Activated T-cell treated with anti-CD3 and anti-CD28 coated beads for 1 hour (primary cell): ENCODE data around the gene SARDH.
"Not testable (repeated sequence)": the region's sequence is repeated elsewhere in the genome, so short reads cannot be mapped to it uniquely, and the experiment has no call there.

Experiments used
- DNase-seq: peaks from one replicate; pipeline ENCODE4 v3.0.0-alpha.2; 2020; ENCODE audit warnings: low read depth

Gene SARDH

GRCh38 chr9:133775951-133776905 lies 38.1 kb upstream of the SARDH start:
- no peak for DNase-seq

- DNase-seq, result no peak
Observed at GRCh38 chr9:133775291-133775690, 37.1 kb upstream of the SARDH start.

GRCh38 chr9:133774799-133775198 lies 36.6 kb upstream of the SARDH start:
- no peak for DNase-seq

- no peak for DNase-seq
Observed at GRCh38 chr9:133773889-133774655, 35.9 kb upstream of the SARDH start.

- DNase-seq, result no peak
Observed at GRCh38 chr9:133772581-133772980, 34.4 kb upstream of the SARDH start.

- DNase-seq, result no peak
Observed at GRCh38 chr9:133771486-133772482, 33.6 kb upstream of the SARDH start.

- DNase-seq, result no peak
Observed at GRCh38 chr9:133770076-133770777, 32.1 kb upstream of the SARDH start.

- DNase-seq, result no peak
Observed at GRCh38 chr9:133769511-133770075, 31.4 kb upstream of the SARDH start.

GRCh38 chr9:133768859-133769510 lies 30.8 kb upstream of the SARDH start:
- DNase-seq, result no peak

- no peak for DNase-seq
Observed at GRCh38 chr9:133768371-133768858, 30.3 kb upstream of the SARDH start.

- no peak for DNase-seq
Observed at GRCh38 chr9:133767625-133768024, 29.5 kb upstream of the SARDH start.

GRCh38 chr9:133767008-133767407 lies 28.9 kb upstream of the SARDH start:
- no peak for DNase-seq

- DNase-seq, result not testable (repeated sequence)
Observed at GRCh38 chr9:133766234-133766633, 28.1 kb upstream of the SARDH start.

- no peak for DNase-seq
Observed at GRCh38 chr9:133763272-133764183, 25.4 kb upstream of the SARDH start.

- DNase-seq, result no peak
Observed at GRCh38 chr9:133762488-133763271, 24.5 kb upstream of the SARDH start.

- no peak for DNase-seq
Observed at GRCh38 chr9:133761641-133762248, 23.6 kb upstream of the SARDH start.

- DNase-seq, result no peak
Observed at GRCh38 chr9:133760713-133761290, 22.6 kb upstream of the SARDH start.
